ENCODE results near the gene PTGFRN.

The PTGFRN gene

GRCh38 chr1:117001254-117001927, 91.7 kb downstream of the PTGFRN start, which contains the start of gene CD101:
TSS of gene CD101 (plus strand) at chr1:117001760. CDS start at chr1:117001818, 58 bp downstream.
- DNase-seq (ENCODE audit: low read depth): no peak

- DNase-seq (ENCODE audit: low read depth): no peak
Observed at GRCh38 chr1:117003223-117003875, 93.6 kb downstream of the PTGFRN start.

GRCh38 chr1:117007719-117008013, 98.0 kb downstream of the PTGFRN start:
- DNase-seq (ENCODE audit: low read depth): no peak

GRCh38 chr1:117008656-117009055, 98.9 kb downstream of the PTGFRN start:
- no peak for DNase-seq (ENCODE audit: low read depth)

GRCh38 chr1:117009132-117009531, 99.4 kb downstream of the PTGFRN start:
- DNase-seq (ENCODE audit: low read depth): no peak

- no peak for DNase-seq (ENCODE audit: low read depth)
Observed at GRCh38 chr1:117010310-117010969, 100.7 kb downstream of the PTGFRN start.

GRCh38 chr1:117011334-117011733, 101.6 kb downstream of the PTGFRN start:
- no peak for DNase-seq (ENCODE audit: low read depth)

GRCh38 chr1:117013309-117013858, 103.7 kb downstream of the PTGFRN start:
- no peak for DNase-seq (ENCODE audit: low read depth)

- DNase-seq (ENCODE audit: low read depth): no peak
Observed at GRCh38 chr1:117014209-117014608, 104.5 kb downstream of the PTGFRN start.

GRCh38 chr1:117015724-117016123, 106.0 kb downstream of the PTGFRN start:
- DNase-seq (ENCODE audit: low read depth): no peak

GRCh38 chr1:117017062-117017461, 107.3 kb downstream of the PTGFRN start:
- no peak for DNase-seq (ENCODE audit: low read depth)

GRCh38 chr1:117017648-117018047, 107.9 kb downstream of the PTGFRN start:
- DNase-seq (ENCODE audit: low read depth): no peak

- no peak for DNase-seq (ENCODE audit: low read depth)
Observed at GRCh38 chr1:117020526-117021156, 110.9 kb downstream of the PTGFRN start.

- DNase-seq (ENCODE audit: low read depth): no peak
Observed at GRCh38 chr1:117022114-117022513, 112.4 kb downstream of the PTGFRN start.

GRCh38 chr1:117025568-117025967, 115.9 kb downstream of the PTGFRN start:
- no peak for DNase-seq (ENCODE audit: low read depth)

GRCh38 chr1:117026361-117026760, 116.6 kb downstream of the PTGFRN start:
- no peak for DNase-seq (ENCODE audit: low read depth)

GRCh38 chr1:117029685-117030084, 120.0 kb downstream of the PTGFRN start:
- DNase-seq (ENCODE audit: low read depth): no peak

- no peak for DNase-seq (ENCODE audit: low read depth)
Observed at GRCh38 chr1:117030271-117030877, 120.7 kb downstream of the PTGFRN start.

GRCh38 chr1:117032266-117032665, 122.5 kb downstream of the PTGFRN start:
- no peak for DNase-seq (ENCODE audit: low read depth)

- no peak for DNase-seq (ENCODE audit: low read depth)
Observed at GRCh38 chr1:117032681-117033539, 123.2 kb downstream of the PTGFRN start.

- DNase-seq (ENCODE audit: low read depth): no peak
Observed at GRCh38 chr1:117033772-117034171, 124.1 kb downstream of the PTGFRN start.
